ENCODE measurements around the gene TTC33.

Gene TTC33

DNA sequence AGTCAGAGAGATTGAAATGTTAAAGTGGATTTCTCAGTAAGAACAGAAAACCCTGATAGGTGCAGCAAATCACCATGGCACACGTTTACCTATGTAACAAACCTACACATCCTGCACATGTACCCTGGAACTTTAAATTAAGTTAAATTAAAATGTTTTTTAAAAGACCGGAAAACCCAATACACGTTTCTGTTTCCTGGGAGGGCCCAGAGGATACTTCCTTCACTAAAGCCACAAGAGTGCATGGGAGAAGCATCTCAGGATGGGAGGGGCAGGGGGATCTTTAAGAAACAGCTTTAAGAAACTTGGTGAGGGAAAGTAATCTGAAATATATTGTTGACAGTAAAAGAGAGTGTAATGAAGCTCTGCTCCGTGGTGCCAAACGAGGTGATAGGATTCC is 240.8 kb downstream of the TTC33 start:
- H3K4me3 ChIP-seq (ENCODE audit: severe bottlenecking) = no peak overlapping the region
- H3K27me3 ChIP-seq (ENCODE audit: insufficient read depth, poor library complexity, severe bottlenecking) = no peaks in the 10 kb centered on the region
- peaks cover 12% of the 10 kb centered on the region for H3K4me1 ChIP-seq (ENCODE audit: insufficient read depth, poor library complexity, severe bottlenecking)
- H3K36me3 ChIP-seq (ENCODE audit: low read depth) = no peaks in the 10 kb centered on the region
- no peak overlapping the region for H3K27ac ChIP-seq (ENCODE audit: poor library complexity, severe bottlenecking)
- no peaks in the 10 kb centered on the region for H3K9me3 ChIP-seq (ENCODE audit: severe bottlenecking)
- DNase-seq (ENCODE audit: low spot score) (no peak), ATAC-seq (ENCODE audit: low read depth) (no peak)
- TF ChIP-seq, protein P1, sequence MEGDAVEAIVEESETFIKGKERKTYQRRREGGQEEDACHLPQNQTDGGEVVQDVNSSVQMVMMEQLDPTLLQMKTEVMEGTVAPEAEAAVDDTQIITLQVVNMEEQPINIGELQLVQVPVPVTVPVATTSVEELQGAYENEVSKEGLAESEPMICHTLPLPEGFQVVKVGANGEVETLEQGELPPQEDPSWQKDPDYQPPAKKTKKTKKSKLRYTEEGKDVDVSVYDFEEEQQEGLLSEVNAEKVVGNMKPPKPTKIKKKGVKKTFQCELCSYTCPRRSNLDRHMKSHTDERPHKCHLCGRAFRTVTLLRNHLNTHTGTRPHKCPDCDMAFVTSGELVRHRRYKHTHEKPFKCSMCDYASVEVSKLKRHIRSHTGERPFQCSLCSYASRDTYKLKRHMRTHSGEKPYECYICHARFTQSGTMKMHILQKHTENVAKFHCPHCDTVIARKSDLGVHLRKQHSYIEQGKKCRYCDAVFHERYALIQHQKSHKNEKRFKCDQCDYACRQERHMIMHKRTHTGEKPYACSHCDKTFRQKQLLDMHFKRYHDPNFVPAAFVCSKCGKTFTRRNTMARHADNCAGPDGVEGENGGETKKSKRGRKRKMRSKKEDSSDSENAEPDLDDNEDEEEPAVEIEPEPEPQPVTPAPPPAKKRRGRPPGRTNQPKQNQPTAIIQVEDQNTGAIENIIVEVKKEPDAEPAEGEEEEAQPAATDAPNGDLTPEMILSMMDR (IDR thresholded peaks at IDR 0.05; ENCODE audit: poor library complexity, severe bottlenecking) = no peak

DNA sequence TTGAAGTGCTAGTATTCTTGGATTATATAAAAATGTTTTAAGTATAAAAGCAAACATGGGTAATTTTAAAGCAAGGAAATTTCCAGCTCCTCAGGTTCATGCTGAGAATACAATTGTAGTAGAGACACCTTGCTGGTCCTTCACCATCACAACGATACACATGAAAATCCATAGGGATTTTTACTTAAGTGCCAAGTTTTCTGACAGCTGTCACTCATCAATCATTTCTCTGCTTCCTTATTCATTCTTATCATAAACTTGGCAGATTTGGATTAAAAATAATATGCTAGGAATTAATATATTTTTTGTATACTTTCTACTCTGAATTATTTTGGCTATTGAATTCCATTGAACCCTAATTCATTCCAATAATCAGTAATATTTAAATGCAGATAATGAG is 244.0 kb downstream of the TTC33 start:
- ATAC-seq (ENCODE audit: low read depth) (no peak), DNase-seq (ENCODE audit: low spot score) (no peak)
- TF ChIP-seq, protein P1 (IDR thresholded peaks at IDR 0.05; ENCODE audit: poor library complexity, severe bottlenecking) = no peak

DNA sequence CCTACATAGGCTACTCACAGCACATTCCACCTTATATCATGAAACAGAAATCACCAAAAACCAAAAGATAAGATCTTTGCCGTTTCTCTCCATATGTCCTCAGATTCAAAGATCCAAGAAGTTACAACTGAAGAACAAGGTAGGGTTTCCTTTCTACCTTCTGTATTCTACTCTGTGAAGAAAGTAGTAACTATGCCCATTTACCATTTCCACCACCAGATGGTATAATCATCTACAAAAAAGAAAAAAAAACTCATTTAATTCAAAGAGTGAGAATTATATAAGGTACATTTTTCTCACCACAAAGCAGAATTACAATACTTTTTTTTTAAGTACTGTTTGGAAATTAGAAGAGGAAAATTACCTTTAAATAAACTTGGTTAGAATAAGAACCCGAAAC is 248.7 kb downstream of the TTC33 start:
- Histone ChIP-seq H3K4me3 (ENCODE audit: severe bottlenecking) (no peak overlapping the region), H3K27ac (ENCODE audit: poor library complexity, severe bottlenecking) (no peak overlapping the region), H3K9me3 (ENCODE audit: severe bottlenecking) (no peaks in the 10 kb centered on the region), H3K36me3 (ENCODE audit: low read depth) (no peaks in the 10 kb centered on the region), H3K27me3 (ENCODE audit: insufficient read depth, poor library complexity, severe bottlenecking) (no peaks in the 10 kb centered on the region), H3K4me1 (ENCODE audit: insufficient read depth, poor library complexity, severe bottlenecking) (no peaks in the 10 kb centered on the region)
- TF ChIP-seq, protein P1 (IDR thresholded peaks at IDR 0.05; ENCODE audit: poor library complexity, severe bottlenecking) = peak; percentile 66
- DNase-seq (ENCODE audit: low spot score) (no peak), ATAC-seq (ENCODE audit: low read depth) (no peak)

More for the DNA sequence above, 244.0 kb downstream of the TTC33 start:
- no peak overlapping the region for H3K4me3 ChIP-seq (ENCODE audit: severe bottlenecking)
- no peaks in the 10 kb centered on the region for H3K36me3 ChIP-seq (ENCODE audit: low read depth)
- no peaks in the 10 kb centered on the region for H3K27me3 ChIP-seq (ENCODE audit: insufficient read depth, poor library complexity, severe bottlenecking)
- H3K27ac ChIP-seq (ENCODE audit: poor library complexity, severe bottlenecking) = no peak overlapping the region
- no peaks in the 10 kb centered on the region for H3K4me1 ChIP-seq (ENCODE audit: insufficient read depth, poor library complexity, severe bottlenecking)
- H3K9me3 ChIP-seq (ENCODE audit: severe bottlenecking) = no peaks in the 10 kb centered on the region

DNA sequence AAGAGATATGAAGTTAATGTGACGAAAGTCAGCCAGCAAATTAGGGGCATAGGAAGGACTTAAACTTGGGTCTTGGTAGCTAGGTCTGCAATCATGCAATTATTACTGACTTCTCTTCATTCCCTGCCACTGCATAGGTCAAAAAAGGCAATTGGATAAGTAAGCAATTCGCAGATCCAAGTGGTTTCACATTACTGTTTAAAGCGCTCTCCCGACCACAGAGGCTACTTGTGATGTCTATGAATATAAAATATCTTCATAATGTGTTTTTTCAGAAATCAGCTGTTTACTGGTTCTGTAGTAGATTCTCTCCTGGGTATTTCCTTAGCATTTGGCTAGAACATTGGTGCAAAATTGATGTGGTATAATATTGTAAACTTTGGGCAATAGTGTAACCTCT is 250.7 kb downstream of the TTC33 start:
- ATAC-seq (ENCODE audit: low read depth) (no peak), DNase-seq (ENCODE audit: low spot score) (no peak)
- Histone ChIP-seq H3K9me3 (ENCODE audit: severe bottlenecking) (no peaks in the 10 kb centered on the region), H3K27me3 (ENCODE audit: insufficient read depth, poor library complexity, severe bottlenecking) (no peaks in the 10 kb centered on the region), H3K4me1 (ENCODE audit: insufficient read depth, poor library complexity, severe bottlenecking) (no peaks in the 10 kb centered on the region), H3K27ac (ENCODE audit: poor library complexity, severe bottlenecking) (no peak overlapping the region), H3K4me3 (ENCODE audit: severe bottlenecking) (no peak overlapping the region), H3K36me3 (ENCODE audit: low read depth) (no peaks in the 10 kb centered on the region)
- TF ChIP-seq, protein P1 (IDR thresholded peaks at IDR 0.05; ENCODE audit: poor library complexity, severe bottlenecking) = no peak

DNA sequence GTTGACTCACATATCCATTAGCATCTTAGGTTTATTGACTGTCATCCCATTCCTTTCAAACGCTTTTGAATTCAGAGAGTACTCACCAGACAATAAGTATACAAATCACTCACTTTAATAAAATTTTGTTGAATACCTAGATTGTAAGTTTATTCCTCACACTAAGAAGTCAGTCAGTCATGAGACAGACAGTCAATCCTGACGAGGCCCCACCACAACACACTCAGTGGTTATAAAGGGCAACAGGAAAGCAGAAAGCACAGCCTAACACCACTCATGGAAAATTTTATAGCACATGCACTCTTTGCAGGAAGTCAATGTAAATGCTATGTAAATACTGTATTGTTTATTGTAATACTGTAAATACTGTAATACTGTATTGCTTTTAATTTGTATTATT is 252.3 kb downstream of the TTC33 start:
- Histone ChIP-seq H3K36me3 (ENCODE audit: low read depth) (no peaks in the 10 kb centered on the region), H3K4me1 (ENCODE audit: insufficient read depth, poor library complexity, severe bottlenecking) (no peaks in the 10 kb centered on the region), H3K27ac (ENCODE audit: poor library complexity, severe bottlenecking) (no peak overlapping the region), H3K9me3 (ENCODE audit: severe bottlenecking) (no peaks in the 10 kb centered on the region), H3K4me3 (ENCODE audit: severe bottlenecking) (no peak overlapping the region), H3K27me3 (ENCODE audit: insufficient read depth, poor library complexity, severe bottlenecking) (no peaks in the 10 kb centered on the region)
- ATAC-seq (ENCODE audit: low read depth) = no peak; the same call in 2 of the 3 replicates
- TF ChIP-seq, protein P1 (IDR thresholded peaks at IDR 0.05; ENCODE audit: poor library complexity, severe bottlenecking) = no peak
- DNase-seq (ENCODE audit: low spot score) = no peak

All from RWPE2 (cell line).